Thyroid gland (tissue), 4 donors: ENCODE results near the gene ABCA13.

Source experiments
- CTCF ChIP-seq, 6 experiments: fragments of 200-600 bp in 3 of 6; fragments of 450-650 bp in 3 of 6; sonication (generic) in 3 of 6; IDR thresholded peaks; one replicate each; pipeline ENCODE4 v1.5.1; 2016 to 2019; ENCODE audit warnings: antibody characterized with exemption in 6 of 6, mild to moderate bottlenecking in 2 of 6, inconsistent platforms in 1 of 6, moderate library complexity in 1 of 6
- POLR2A ChIP-seq, 2 donors: fragments of 450-650 bp; IDR thresholded peaks; one replicate each; pipeline ENCODE4 v1.6.1; 2017; ENCODE audit warnings: antibody characterized with exemption in 2 of 2, mild to moderate bottlenecking in 2 of 2, moderate library complexity in 1 of 2

GRCh38 chr7:48522692-48523091 lies 351.4 kb downstream of the ABCA13 start:
- TF ChIP-seq CTCF (IDR thresholded peaks at IDR 0.05) (no peak), POLR2A (IDR thresholded peaks at IDR 0.05) (no peak)
